Inflammatory macrophage treated with lipopolysaccharide for 4 hours (primary cell): ENCODE data around the gene POM121L12.

Experiments
- DNase-seq: peaks from one replicate; pipeline ENCODE4 v3.0.0-alpha.2; 2020

The POM121L12 gene

DNA sequence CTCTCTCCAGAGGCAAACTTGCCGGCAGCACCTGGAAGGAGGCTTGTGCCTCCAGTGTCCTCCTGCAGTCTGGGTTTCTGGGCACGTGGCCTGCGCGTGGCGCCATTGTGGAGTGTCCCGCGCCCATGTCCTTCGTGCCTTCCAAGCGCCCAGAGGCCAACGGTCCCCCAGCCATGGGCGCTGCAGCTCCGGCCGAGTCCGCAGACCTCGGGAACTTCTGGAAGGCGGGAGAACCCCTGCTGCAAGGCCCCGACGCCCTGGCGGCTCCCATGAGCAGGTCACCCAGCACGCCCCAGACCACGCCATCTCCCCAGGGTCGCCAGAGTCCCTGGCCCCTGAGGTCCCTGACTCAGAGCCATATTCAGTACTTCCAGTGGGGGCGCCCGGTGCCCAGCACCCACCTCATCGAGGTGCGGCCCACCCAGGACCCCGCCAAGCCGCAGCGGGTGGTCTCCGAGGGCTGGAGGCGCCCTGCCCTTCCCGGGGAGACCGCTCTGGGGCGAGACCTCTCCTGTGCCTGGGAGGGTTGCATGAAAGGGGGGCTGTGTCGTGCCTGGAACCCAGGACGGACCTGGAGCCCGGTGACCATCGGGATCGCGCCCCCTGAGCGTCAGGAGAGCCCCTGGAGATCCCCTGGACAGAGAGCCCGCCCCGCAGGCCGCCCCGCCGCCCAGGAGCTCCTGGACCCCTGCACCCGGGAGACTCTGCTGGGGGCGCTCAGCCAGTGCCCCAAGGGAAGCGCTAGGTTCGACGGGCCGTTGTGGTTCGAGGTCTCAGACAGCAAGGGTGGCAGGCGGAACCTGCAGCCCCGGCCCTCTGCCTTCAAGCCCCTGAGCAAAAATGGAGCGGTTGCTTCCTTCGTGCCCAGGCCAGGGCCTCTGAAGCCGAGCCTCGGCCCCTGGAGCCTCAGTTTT is at the start of gene POM121L12:
Gene POM121L12, plus strand, starts transcription at position 135 of the 914 bp plus-strand sequence. Its CDS starts 39 bp downstream, at position 174.
- DNase-seq = no peak

DNA sequence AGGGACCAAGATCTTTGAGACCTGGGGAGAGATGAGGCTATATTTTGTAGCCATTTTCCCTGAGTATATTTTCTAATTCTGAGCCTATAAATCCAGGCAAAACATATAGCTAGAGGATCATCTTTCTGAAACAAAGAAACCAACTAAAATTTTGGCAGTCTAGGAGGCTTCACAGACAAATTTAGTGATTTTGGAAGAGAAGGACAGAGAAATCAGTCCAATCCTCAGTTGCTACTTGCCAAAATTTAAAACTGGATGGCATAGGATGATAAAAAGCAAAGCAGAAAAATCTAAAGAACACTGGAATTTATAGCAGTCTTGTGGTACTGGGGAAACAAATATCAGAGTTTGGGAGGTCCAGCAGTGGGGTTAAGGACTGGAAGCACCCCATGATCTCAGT is 43.4 kb upstream of the POM121L12 start:
- DNase-seq = no peak

- no peak for DNase-seq
These were observed 42.8 kb upstream of the POM121L12 start for GRCh38 chr7:52992479-52993162.

DNA sequence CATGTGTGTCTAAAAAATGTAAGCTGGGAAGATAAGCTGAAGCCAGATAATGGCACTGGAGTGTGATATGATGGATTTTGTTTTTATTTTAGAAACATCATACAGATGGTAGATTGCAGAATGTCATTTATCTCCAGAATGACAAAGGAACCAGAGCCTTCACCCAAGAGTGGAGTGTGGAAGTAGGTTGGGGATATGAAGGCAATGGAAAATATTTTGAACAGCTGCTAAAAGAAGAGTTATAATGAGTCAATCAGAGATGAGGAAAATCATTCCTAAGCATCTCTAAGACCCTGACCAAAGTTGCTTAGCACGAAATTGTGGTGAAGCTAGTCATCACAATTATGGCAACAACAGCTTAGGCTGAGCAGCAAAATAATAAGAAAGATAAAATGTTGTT is 39.8 kb upstream of the POM121L12 start:
- no peak for DNase-seq

DNA sequence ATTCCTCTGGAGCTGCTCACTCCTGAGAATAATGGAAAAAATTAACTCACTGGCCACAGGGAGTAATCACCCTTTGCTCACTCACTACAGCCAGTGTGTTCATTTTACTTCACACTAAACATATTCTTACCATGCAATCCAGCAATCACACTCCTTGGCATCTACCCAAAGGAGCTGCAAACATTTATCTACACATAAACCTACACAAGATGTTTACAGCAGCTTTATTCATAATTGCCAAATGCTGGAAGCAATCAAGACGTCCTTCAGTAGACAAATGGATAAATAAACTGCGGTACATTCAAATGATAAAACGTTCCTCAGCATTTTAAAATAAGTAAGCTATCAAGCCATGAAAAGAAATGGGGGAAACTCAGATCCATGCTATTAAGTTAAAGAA is 34.2 kb upstream of the POM121L12 start:
- DNase-seq = no peak

- no peak for DNase-seq
These were observed 33.0 kb upstream of the POM121L12 start for GRCh38 chr7:53002389-53002788.

DNA sequence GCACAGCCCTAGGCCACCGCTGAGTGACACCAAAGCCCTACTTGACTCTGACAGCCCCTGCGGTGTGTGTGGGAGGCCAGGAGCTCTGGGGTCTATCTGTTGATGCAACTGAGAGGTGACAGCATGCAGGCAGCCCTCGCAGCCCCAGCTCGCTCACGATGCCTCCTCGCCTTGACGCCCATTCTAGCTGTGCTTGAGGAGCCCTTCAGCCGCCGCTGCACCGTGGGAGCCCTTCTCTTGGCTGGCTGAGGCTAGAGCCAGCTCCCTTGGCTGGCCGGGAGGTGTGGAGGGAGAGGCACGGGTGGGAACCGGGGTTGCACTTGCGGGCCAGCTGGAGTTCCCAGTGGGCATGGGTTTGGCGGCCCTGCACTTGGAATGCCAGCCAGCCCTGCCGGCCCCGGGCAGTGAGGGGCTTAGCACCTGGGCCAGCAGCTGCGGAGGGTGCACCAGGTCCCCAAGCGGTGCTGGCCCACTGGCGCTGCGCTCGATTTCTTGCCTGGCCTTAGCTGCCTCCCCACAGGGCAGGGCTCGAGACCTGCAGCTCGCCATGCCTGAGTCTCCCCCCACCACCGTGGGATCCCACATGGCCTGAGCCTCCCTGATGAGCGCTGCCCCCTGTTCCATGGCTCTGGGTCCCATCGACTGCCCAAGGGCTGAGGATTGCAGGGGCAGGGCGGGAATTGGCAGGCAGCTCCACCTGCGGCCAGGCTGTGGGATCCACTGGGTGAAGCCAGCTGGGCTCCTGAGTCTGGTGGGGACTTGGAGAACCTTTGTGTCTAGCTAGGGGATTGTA is 31.6 kb upstream of the POM121L12 start:
- DNase-seq = no peak

DNA sequence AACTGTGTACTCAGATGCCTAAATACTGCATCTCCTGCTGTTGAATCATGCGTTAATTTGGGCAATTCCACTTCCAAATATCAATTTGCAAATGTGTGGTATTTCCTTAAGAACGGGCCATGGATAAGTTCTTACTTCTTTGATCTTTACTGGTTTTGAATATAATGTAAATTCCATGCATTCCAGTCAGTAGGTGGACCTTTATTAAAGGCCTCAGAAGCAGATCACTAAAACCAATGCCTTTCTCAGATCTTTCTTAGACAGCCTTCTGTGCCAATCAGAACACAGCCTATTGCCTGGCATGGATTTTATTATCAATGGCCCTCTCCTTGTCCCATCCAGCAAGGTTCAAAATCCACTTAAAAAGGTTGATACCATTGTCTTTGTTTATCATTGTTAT is 21.5 kb upstream of the POM121L12 start:
- no peak for DNase-seq

GRCh38 chr7:53015463-53015862 is 20.0 kb upstream of the POM121L12 start:
- DNase-seq = no peak

DNA sequence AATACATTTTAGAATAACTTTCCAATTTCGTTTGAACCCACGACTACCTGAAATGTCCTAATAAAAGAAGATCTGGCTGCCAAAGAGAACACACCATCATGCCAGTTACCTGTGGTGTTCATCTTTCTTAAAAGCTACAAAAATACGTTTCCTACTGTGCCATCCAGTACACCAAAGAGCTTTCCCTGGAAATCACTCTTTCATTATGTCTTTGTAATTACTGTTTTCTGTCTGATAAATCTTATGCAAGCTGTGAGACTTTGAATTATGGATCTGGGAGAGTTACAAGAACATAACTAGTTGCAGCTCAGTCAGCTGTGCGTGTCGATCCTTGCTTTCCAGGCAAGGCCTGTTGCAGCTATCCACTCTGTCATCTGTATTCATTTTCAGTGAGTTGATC is 12.5 kb upstream of the POM121L12 start:
- no peak for DNase-seq

DNA sequence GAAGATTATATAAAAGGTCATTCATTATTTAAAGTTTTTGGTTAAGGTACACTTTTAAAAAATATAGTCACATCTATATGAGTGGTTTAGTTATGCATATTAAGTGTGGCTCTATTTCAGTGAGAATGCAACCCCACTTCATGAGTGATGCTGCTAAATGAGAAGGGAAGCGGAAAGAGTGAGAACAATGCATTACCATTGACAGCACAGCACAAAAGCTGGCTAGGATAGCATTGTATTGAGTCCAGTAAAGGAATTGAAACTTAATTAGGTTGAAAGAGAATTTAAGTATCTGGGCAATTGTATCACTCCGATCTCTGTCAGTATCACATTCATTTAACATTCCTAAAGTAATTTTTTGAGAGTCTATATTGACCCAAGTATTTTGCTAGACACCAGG is 13.2 kb downstream of the POM121L12 start:
- no peak for DNase-seq

- DNase-seq = no peak
These were observed 15.0 kb downstream of the POM121L12 start for GRCh38 chr7:53050433-53050832.

DNA sequence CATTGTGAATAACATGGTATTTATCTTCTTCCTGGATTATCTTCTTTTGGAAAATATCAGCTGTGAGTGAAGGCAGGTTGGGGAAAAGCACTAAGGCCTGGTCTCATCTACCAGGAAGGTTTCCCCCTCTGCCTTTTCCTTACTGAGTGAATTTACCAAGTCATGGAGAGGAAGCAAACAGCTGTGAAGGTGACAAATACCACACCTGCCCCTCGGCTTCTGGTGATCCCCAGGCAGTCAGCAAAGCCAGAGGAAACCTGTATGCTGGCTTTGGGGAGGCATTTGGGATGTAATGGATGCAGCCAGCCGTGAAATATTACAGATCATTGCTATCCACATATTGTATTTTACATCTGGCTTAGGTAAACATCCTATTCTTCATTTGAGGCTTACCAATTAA is 24.2 kb downstream of the POM121L12 start:
- no peak for DNase-seq

DNA sequence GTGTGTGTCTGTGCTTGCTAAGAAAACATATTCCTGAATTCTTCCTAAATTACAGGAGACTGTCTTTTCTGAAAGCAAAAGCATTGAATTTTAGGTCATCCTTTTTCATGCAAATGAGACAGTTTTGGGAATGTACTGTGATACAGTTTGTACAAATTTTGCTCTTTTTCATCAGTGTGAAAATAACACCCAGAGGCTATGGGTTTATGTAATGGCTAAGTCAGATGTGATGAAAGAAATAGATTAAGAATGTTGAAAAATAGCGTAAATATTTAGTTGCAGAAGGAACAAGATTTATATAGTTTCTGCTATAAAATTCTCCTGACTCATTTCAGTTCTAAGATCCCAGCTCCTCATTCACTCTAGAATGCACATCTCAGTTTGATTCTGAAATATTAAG is 24.6 kb downstream of the POM121L12 start:
- DNase-seq = no peak

DNA sequence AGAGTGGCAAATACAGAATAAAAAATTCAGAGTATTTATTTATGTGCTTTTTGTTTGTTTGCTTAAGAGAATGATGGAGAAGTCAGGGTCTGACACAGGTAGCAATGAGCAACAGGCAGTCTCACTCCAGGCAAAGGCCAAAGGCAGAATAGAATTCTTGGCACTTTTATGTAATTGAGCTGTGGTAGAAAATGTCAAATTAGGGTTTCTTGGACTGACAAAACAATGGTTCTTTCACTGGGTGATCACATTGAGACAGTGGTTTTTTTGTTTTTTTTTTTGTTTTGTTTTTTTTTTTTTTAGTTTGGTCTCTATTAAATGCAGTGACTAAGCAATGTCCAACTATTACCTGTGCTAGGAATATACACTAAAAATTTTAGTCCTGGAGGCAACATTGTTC is 27.4 kb downstream of the POM121L12 start:
- no peak for DNase-seq

- no peak for DNase-seq
These were observed 33.2 kb downstream of the POM121L12 start for GRCh38 chr7:53068673-53069072.

- no peak for DNase-seq
These were observed 35.5 kb downstream of the POM121L12 start for GRCh38 chr7:53070883-53071282.
